Stomach (tissue), 4 donors: ENCODE measurements around the gene S100A7.

Experiments
- EP300 ChIP-seq: sonication (generic); formaldehyde crosslinking; IDR thresholded peaks from one replicate; pipeline ENCODE4 v1.6.1; 2017; ENCODE audit warnings: antibody characterized with exemption
- POLR2A ChIP-seq, 4 donors: fragments of 450-650 bp; IDR thresholded peaks; one replicate each; pipeline ENCODE4 v1.6.1; 2016; ENCODE audit warnings: antibody characterized with exemption in 4 of 4, control low read depth in 2 of 4, mild to moderate bottlenecking in 1 of 4, moderate library complexity in 1 of 4
- POLR2AphosphoS5 ChIP-seq, 3 donors: sonication (generic); formaldehyde crosslinking; IDR thresholded peaks; one replicate each; pipeline ENCODE4 v1.6.1; 2016; ENCODE audit warnings: antibody characterized with exemption in 3 of 3
- TF ChIP-seq, protein P1 (sequence below), 7 experiments: fragments of 450-650 bp in 4 of 7; fragments of 200-600 bp in 3 of 7; sonication (generic) in 3 of 7; IDR thresholded peaks; one replicate each; pipeline ENCODE4 v1.5.1; 2016 to 2019; ENCODE audit warnings: antibody characterized with exemption in 7 of 7, control low read depth in 2 of 7, mild to moderate bottlenecking in 1 of 7

DNA sequence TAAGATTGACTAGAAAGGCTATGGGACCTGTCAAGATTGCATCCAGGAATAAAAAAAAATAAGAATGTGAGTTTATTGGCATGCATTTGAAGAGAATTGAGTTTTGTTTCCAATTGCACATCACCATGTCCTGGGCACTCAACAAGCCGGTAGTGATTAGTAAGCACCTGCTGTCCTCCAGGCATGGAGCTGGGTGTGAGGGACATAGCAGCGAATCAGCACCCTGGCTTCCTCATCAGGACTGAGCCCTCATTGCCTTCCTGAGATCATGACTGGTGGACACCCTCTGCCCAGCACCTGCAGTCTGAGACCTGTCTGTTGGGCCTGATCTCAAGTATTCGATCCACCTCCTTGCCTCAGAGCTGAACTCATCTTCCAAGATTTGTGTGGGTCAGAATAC is 48.6 kb upstream of the S100A7 start:
- TF ChIP-seq, protein P1, sequence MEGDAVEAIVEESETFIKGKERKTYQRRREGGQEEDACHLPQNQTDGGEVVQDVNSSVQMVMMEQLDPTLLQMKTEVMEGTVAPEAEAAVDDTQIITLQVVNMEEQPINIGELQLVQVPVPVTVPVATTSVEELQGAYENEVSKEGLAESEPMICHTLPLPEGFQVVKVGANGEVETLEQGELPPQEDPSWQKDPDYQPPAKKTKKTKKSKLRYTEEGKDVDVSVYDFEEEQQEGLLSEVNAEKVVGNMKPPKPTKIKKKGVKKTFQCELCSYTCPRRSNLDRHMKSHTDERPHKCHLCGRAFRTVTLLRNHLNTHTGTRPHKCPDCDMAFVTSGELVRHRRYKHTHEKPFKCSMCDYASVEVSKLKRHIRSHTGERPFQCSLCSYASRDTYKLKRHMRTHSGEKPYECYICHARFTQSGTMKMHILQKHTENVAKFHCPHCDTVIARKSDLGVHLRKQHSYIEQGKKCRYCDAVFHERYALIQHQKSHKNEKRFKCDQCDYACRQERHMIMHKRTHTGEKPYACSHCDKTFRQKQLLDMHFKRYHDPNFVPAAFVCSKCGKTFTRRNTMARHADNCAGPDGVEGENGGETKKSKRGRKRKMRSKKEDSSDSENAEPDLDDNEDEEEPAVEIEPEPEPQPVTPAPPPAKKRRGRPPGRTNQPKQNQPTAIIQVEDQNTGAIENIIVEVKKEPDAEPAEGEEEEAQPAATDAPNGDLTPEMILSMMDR (IDR thresholded peaks at IDR 0.05) = no peak
- no peak for TF ChIP-seq EP300
- TF ChIP-seq POLR2A (IDR thresholded peaks at IDR 0.05) = no peak
- TF ChIP-seq POLR2AphosphoS5 (IDR thresholded peaks at IDR 0.05) = no peak
